Activated T-cell treated with anti-CD3 and anti-CD28 coated beads, Interleukin-2, amount 50 U/mL, for 72 hours (primary cell): ENCODE results near the gene IRS1. TPM values are rescaled to one million over a fixed set of nuclear protein-coding genes. Genes with fewer than 3 reads are reported as not detected.

Experiments
- ATAC-seq, 2 donors: fragments of 150-1000 bp; cut with Tn5 transposase; replicated peaks in 1 of 2; 2 replicates each; pipeline ENCODE4 v1.10.0; 2021; ENCODE audit warnings: moderate library complexity in 2 of 2, mild to moderate bottlenecking in 1 of 2
- DNase-seq, 2 donors: peaks; one replicate each; pipeline ENCODE4 v3.0.0; 2021 to 2022; ENCODE audit warnings: mixed read lengths in 1 of 2
- H3K27ac Mint-ChIP-seq: one replicate; pipeline ENCODE4 v1.8.0; 2022; ENCODE audit warnings: mild to moderate bottlenecking, moderate library complexity, mixed read lengths
- H3K27me3 Mint-ChIP-seq: one replicate; pipeline ENCODE4 v1.8.0; 2022; ENCODE audit warnings: low read depth, mixed read lengths
- H3K36me3 Mint-ChIP-seq, 2 donors: one replicate each; pipeline ENCODE4 v1.8.0; 2022; ENCODE audit warnings: mixed read lengths in 2 of 2, mild to moderate bottlenecking in 1 of 2; ENCODE audit not compliant: insufficient read depth in 2 of 2
- H3K4me1 Mint-ChIP-seq: one replicate; pipeline ENCODE4 v1.8.0; 2022; ENCODE audit warnings: low read depth, mixed read lengths
- H3K4me3 Mint-ChIP-seq, 2 donors: one replicate each; pipeline ENCODE4 v1.8.0; 2022; ENCODE audit warnings: mild to moderate bottlenecking in 2 of 2, mixed read lengths in 2 of 2, moderate library complexity in 2 of 2
- H3K9me3 Mint-ChIP-seq, 2 donors: one replicate each; pipeline ENCODE4 v1.8.0; 2022; ENCODE audit warnings: mixed read lengths in 2 of 2
- total RNA-seq, 2 donors: library from RNA; stranded (reverse); gene quantifications; one replicate each; pipeline ENCODE4 v1.2.3, GENCODE V29; 2022

The IRS1 gene
- total RNA-seq, 2 donors from 2014 or later, result 2.8 to 4.6 TPM

- peak overlapping the region; percentile 73 to 86 for H3K4me3 Mint-ChIP-seq
- no peak for DNase-seq
- H3K4me1 Mint-ChIP-seq, result peaks cover 68% of the 10 kb centered on the region
- peak overlapping the region; percentile 76 for H3K27ac Mint-ChIP-seq
- no peaks in the 10 kb centered on the region for H3K9me3 Mint-ChIP-seq
- ATAC-seq, result no peak
- no peaks in the 10 kb centered on the region for H3K36me3 Mint-ChIP-seq
- no peaks in the 10 kb centered on the region for H3K27me3 Mint-ChIP-seq
These were observed 7.3 kb downstream of the IRS1 start for GRCh38 chr2:226792155-226792881.

- H3K4me1 Mint-ChIP-seq, result peaks cover 68% of the 10 kb centered on the region
- DNase-seq, result peak; percentile 95 to 96
- H3K9me3 Mint-ChIP-seq, result no peaks in the 10 kb centered on the region
These were observed 8.0 kb downstream of the IRS1 start for GRCh38 chr2:226791487-226792081.

GRCh38 chr2:226791056-226791486 lies 8.5 kb downstream of the IRS1 start:
- peak overlapping the region; percentile 87 to 97 for H3K4me3 Mint-ChIP-seq
- H3K9me3 Mint-ChIP-seq, result no peaks in the 10 kb centered on the region
- H3K27ac Mint-ChIP-seq, result peak overlapping the region; percentile 73
- DNase-seq (peak in 1 of 2 donors; percentile 68), ATAC-seq (peak; percentile 68 to 71)
- no peaks in the 10 kb centered on the region for H3K36me3 Mint-ChIP-seq
- H3K4me1 Mint-ChIP-seq, result peaks cover 68% of the 10 kb centered on the region
- H3K27me3 Mint-ChIP-seq, result no peaks in the 10 kb centered on the region

More at GRCh38 chr2:226791487-226792081, 8.0 kb downstream of the IRS1 start:
- peak; percentile 96 for ATAC-seq
- Mint-ChIP-seq H3K27ac (peak overlapping the region; percentile 76), H3K36me3 (no peaks in the 10 kb centered on the region), H3K4me3 (peak overlapping the region; percentile 87 to 97), H3K27me3 (no peaks in the 10 kb centered on the region)

- peaks cover 62% of the 10 kb centered on the region for H3K4me1 Mint-ChIP-seq
- H3K9me3 Mint-ChIP-seq, result no peaks in the 10 kb centered on the region
- H3K36me3 Mint-ChIP-seq, result no peaks in the 10 kb centered on the region
- H3K27ac Mint-ChIP-seq, result no peak overlapping the region
- H3K4me3 Mint-ChIP-seq, result peak overlapping the region; percentile 87 to 97
- H3K27me3 Mint-ChIP-seq, result no peaks in the 10 kb centered on the region
- DNase-seq, result no peak
- ATAC-seq, result no peak
These were observed 9.2 kb downstream of the IRS1 start for GRCh38 chr2:226790431-226790830.

- DNase-seq (no peak), ATAC-seq (no peak)
- H3K9me3 Mint-ChIP-seq, result no peaks in the 10 kb centered on the region
- peaks cover 58% of the 10 kb centered on the region for H3K4me1 Mint-ChIP-seq
- H3K27ac Mint-ChIP-seq, result no peak overlapping the region
- no peaks in the 10 kb centered on the region for H3K27me3 Mint-ChIP-seq
- H3K4me3 Mint-ChIP-seq, result peak overlapping the region; percentile 29 to 60
- no peaks in the 10 kb centered on the region for H3K36me3 Mint-ChIP-seq
These were observed 9.6 kb downstream of the IRS1 start for GRCh38 chr2:226790011-226790410.

GRCh38 chr2:226788881-226789490 lies 10.6 kb downstream of the IRS1 start:
- H3K27ac Mint-ChIP-seq, result no peak overlapping the region
- ATAC-seq (no peak), DNase-seq (no peak)
- H3K9me3 Mint-ChIP-seq, result peaks cover 0 to under 1% of the 10 kb centered on the region in 2 donors
- peak overlapping the region in 1 of 2 donors; percentile 7 for H3K4me3 Mint-ChIP-seq
- peaks cover 0 to 4% of the 10 kb centered on the region in 2 donors for H3K36me3 Mint-ChIP-seq
- peaks cover 49% of the 10 kb centered on the region for H3K4me1 Mint-ChIP-seq
- H3K27me3 Mint-ChIP-seq, result no peaks in the 10 kb centered on the region

- no peak overlapping the region for H3K4me3 Mint-ChIP-seq
- H3K4me1 Mint-ChIP-seq, result peaks cover 39% of the 10 kb centered on the region
- no peak overlapping the region for H3K27ac Mint-ChIP-seq
- H3K9me3 Mint-ChIP-seq, result peaks cover 3 to 4% of the 10 kb centered on the region in 2 donors
- DNase-seq (no peak), ATAC-seq (no peak)
- peaks cover 0 to 9% of the 10 kb centered on the region in 2 donors for H3K36me3 Mint-ChIP-seq
- no peaks in the 10 kb centered on the region for H3K27me3 Mint-ChIP-seq
These were observed 11.6 kb downstream of the IRS1 start for GRCh38 chr2:226788064-226788463.

- H3K9me3 Mint-ChIP-seq, result peaks cover 3 to 4% of the 10 kb centered on the region in 2 donors
- ATAC-seq, result no peak
These were observed 15.7 kb downstream of the IRS1 start for GRCh38 chr2:226783885-226784284.

GRCh38 chr2:226782092-226782713 lies 17.4 kb downstream of the IRS1 start:
- H3K36me3 Mint-ChIP-seq, result peaks cover 0 to 9% of the 10 kb centered on the region in 2 donors
- no peak overlapping the region for H3K27ac Mint-ChIP-seq
- H3K4me1 Mint-ChIP-seq, result no peaks in the 10 kb centered on the region
- peaks cover 3 to 7% of the 10 kb centered on the region in 2 donors for H3K9me3 Mint-ChIP-seq
- no peak for ATAC-seq
- H3K27me3 Mint-ChIP-seq, result no peaks in the 10 kb centered on the region
- no peak for DNase-seq
- H3K4me3 Mint-ChIP-seq, result peak overlapping the region in 1 of 2 donors; percentile 27

More at GRCh38 chr2:226783885-226784284, 15.7 kb downstream of the IRS1 start:
- Mint-ChIP-seq H3K27ac (no peak overlapping the region), H3K4me3 (no peak overlapping the region), H3K4me1 (peaks cover 4% of the 10 kb centered on the region), H3K27me3 (no peaks in the 10 kb centered on the region), H3K36me3 (peaks cover 0 to 9% of the 10 kb centered on the region in 2 donors)
- no peak for DNase-seq

- Mint-ChIP-seq H3K4me1 (no peaks in the 10 kb centered on the region), H3K27me3 (no peaks in the 10 kb centered on the region), H3K4me3 (no peak overlapping the region), H3K9me3 (peaks cover 3 to 7% of the 10 kb centered on the region in 2 donors), H3K27ac (no peak overlapping the region), H3K36me3 (peaks cover 1 to 9% of the 10 kb centered on the region in 2 donors)
- DNase-seq, result no peak
- no peak for ATAC-seq
These were observed 19.2 kb downstream of the IRS1 start for GRCh38 chr2:226780431-226780830.

GRCh38 chr2:226777611-226778010 lies 22.0 kb downstream of the IRS1 start:
- DNase-seq (no peak), ATAC-seq (no peak)
- Mint-ChIP-seq H3K27ac (no peak overlapping the region), H3K9me3 (peaks cover 6% of the 10 kb centered on the region in 2 donors), H3K4me3 (no peak overlapping the region), H3K27me3 (no peaks in the 10 kb centered on the region), H3K36me3 (peaks cover 6 to 12% of the 10 kb centered on the region in 2 donors), H3K4me1 (peaks cover 12% of the 10 kb centered on the region)

- ATAC-seq (no peak), DNase-seq (no peak)
- H3K27ac Mint-ChIP-seq, result no peak overlapping the region
- H3K4me1 Mint-ChIP-seq, result peaks cover 21% of the 10 kb centered on the region
- peaks cover 6 to 12% of the 10 kb centered on the region in 2 donors for H3K36me3 Mint-ChIP-seq
- H3K9me3 Mint-ChIP-seq, result peaks cover 6% of the 10 kb centered on the region in 2 donors
- H3K4me3 Mint-ChIP-seq, result no peak overlapping the region
- H3K27me3 Mint-ChIP-seq, result no peaks in the 10 kb centered on the region
These were observed 23.5 kb downstream of the IRS1 start for GRCh38 chr2:226776104-226776503.
